Measurements from ENCODE around the gene DYNC1H1.

DYNC1H1 gene

GRCh38 chr14:101944451-101944850 is 19.9 kb upstream of the DYNC1H1 start:
- no peak for DNase-seq (ENCODE audit: low read depth)

DNA sequence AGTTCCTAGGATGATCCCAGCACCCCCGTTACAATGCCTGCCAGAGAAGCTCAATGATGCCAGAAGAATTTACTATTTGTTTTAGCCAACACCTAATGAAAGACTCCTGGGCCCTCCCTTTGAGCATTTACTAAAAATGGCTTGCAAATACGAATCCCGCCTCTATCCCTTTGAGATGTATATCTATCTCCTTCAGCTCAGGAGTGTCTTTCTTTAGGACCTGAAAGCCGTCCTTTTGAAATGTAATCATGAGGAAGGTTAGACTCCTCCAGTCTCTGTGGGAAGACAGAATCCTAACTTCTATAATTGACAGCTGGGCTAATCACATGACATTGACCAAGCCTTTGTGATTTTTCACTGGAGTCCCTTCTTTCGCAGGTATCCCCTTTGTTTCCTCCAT is 19.2 kb upstream of the DYNC1H1 start:
- no peak for DNase-seq (ENCODE audit: low read depth)

- no peak for DNase-seq (ENCODE audit: low read depth)
These were observed 16.8 kb upstream of the DYNC1H1 start for GRCh38 chr14:101947577-101947903.

- DNase-seq (ENCODE audit: low read depth): peak; percentile 99
These were observed 16.3 kb upstream of the DYNC1H1 start for GRCh38 chr14:101947904-101948665.

DNA sequence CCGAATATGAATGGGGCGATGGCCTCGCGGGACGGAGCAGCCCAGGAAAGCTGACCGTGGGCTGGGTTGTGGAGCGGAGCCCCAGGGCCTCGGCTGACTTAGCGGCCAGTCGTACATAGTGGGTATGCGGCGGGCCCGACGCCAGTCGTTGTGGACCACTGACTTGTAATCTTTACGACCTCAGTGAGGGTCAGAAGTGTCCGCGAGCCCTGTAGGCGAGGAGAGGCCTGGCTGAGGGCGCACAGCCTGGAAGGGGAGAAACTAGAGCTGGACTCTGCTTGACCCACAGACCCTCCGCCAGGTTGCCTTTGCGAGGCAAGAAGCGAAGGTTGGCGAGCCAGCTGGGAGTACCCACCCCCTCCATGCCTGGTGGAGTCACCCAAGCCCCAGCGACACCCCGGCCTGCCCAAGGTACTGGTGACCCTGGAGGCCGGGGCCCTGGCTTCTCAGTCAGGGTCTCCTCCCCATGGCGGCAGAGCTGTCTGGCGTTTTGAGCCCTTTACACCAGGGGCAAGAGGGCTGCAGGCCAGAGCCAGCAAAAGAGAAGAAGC is 15.6 kb upstream of the DYNC1H1 start:
- no peak for DNase-seq (ENCODE audit: low read depth)

GRCh38 chr14:101950100-101950499 is 14.3 kb upstream of the DYNC1H1 start:
- DNase-seq (ENCODE audit: low read depth): no peak

GRCh38 chr14:101950516-101951215 is 13.7 kb upstream of the DYNC1H1 start:
- DNase-seq (ENCODE audit: low read depth): no peak

- DNase-seq (ENCODE audit: low read depth): no peak
These were observed 11.2 kb upstream of the DYNC1H1 start for GRCh38 chr14:101953151-101953550.

DNA sequence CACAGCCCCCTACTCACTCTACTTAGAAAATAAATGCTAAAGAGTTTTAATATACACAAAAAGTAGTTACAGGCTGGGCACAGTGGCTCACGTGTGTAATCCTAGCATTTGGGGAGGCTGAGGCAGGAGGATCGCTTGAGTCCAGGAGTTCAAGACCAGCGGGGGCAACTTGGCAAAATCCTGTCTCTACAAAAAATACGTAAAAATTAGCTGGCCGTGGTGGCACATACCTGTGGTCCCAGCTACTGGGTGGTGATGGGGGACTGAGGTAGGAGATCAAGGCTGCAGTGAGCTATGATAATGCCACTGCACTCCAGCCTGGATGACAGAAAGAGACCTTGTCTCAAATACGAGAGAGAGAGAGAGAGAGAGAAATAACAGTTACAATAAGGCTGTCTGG is 9.9 kb upstream of the DYNC1H1 start:
- DNase-seq (ENCODE audit: low read depth): no peak

- no peak for DNase-seq (ENCODE audit: low read depth)
These were observed 8.6 kb upstream of the DYNC1H1 start for GRCh38 chr14:101955695-101956161.

- no peak for DNase-seq (ENCODE audit: low read depth)
These were observed 8.0 kb upstream of the DYNC1H1 start for GRCh38 chr14:101956179-101956885.

DNA sequence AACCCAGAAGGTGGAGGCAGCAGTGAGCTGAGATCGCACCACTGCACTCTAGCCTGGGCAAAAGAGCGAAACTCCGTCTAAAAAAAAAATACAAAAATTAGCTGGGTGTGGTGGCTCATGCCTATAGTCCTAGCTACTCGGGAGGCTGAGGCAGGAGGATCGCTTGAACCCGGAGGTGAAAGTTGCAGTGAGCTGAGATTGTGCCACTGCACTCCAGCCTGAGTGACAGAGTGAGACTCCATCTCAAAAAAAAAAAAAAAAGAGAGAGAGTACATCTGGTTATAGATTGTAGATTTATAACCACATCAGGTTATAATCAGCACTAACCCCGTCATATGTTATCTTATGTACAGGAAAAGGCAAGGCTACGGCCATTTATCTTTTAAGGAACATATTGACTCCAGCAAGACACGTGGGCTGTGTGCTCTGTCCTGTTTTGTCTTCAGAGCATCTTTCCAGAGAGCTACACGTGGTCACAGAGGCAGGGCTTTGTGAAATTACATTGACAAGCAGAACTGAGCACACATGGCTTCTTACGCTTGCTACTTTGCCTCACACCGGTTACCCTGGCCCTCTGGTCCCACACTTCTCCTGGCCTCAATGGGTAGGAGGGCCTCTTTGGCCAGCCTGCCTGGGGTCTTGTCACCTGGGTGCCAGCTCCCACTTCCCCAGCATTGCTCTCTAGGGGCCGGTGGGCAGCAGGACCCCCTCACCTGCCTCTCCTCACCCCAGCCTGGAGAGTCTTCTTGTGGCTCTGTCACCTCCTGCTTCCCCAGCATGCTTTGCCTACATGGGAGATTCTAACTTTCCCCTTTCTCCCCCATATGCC is 6.8 kb upstream of the DYNC1H1 start:
- no peak for DNase-seq (ENCODE audit: low read depth)

DNA sequence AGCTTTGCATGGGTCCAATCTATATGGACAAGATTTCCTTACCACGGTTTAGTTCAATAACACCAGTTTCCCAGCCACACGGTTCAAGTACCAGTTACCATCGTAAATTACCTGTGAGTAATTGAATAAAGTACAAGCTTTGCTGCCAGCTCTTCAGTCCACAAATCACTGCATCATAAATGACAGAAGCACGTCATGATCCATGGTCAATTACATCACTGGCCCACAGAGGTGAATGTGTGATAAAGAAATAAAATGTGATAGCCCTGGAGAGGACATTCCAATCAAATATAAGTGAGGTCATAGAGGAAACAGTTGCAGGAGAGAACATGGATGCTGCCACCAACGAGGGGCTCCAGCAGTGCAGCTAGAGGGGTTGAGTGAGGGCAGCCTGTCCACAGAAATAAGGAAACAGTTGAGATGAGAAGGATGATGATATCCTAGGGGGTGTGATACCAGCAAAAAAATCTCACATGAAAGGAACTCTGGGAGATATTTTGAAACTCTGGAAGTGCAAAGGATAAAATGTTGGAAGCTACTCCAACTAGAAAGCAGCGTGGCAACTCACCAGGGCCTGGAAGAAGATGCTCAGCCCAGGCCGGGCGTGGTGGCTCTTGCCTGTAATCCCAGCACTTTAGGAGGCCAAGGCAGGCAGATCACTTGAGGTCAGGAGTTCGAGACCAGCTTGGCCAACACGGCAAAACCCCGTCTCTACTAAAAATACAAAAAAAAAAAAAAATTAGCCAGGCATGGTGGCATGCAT is 5.8 kb upstream of the DYNC1H1 start:
- no peak for DNase-seq (ENCODE audit: low read depth)

DNA sequence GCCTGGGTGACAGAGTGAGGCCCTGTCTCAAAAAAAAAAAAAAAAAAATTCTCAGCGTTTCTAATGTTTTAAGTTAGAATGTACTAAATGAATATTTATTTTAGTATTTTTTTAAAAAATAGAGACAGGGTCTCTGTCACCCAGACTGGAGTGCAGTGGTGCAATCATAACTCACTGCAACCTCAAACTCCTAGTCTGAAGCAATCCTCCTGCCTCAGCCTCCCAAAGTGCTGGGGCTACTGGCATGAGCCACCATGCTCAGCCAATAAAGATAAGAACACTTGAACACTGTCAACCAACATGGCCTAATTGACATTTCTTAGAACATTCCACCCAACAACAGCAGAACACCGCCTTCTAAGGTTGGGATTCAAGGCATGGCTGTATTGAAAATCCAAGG is 5.1 kb upstream of the DYNC1H1 start:
- DNase-seq (ENCODE audit: low read depth): no peak

DNA sequence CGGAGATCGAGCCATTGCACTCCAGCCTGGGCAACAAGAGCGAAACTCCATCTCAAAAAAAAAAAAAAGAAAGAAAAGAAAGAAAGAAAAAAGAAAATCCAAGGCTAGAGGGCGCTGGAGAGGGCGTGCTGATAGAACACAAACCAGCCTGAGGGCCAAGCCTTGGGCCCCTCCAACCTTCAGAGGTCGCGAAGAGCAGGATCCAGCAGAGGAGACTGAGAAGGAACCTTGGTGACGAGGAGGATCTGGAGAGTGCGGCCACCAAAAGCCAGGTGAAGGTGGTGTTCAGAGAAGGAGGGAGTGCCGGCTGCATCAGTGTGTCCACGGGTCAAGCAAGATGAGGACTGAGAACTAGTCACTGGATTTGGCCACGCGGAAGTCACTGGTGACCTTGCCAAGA is 4.1 kb upstream of the DYNC1H1 start:
- no peak for DNase-seq (ENCODE audit: low read depth)

GRCh38 chr14:101961011-101961721 is 3.2 kb upstream of the DYNC1H1 start:
- DNase-seq (ENCODE audit: low read depth): peak; percentile 55

DNA sequence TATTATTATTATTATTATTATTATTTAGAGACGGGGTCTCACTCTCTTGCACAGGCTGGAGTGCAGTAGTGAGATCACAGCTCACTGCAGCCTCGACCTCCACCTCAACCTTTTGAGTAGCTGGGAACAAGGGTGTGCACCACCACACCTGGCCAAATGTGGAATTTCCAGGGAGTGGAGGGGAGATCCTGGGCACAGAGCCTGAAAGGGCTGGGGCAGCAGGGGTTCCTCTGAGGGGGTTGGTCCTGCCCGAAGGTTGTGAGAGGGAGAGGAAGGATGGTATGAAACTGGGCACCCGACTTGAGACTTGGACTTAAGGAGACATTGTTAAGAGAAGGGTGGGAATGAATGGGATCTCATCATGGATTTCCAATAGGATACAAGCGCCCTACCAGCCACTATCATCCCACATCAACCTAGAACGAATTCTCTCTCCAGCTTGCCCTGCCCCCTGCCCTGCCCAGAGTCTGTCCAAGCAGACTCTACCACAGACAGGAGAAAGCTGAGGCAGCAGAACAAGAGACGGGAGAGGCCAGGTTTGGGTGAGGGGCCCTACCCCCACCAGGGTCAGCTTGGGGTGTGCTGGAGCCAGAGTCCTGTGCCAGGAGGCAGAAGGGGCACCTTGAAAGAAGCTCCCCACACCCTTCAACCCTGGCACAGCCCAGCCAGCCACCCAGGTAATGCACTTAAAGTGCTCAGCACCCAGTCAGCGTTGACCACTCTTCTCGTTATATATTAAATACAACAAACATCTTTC is 2.4 kb upstream of the DYNC1H1 start:
- DNase-seq (ENCODE audit: low read depth): no peak

- DNase-seq (ENCODE audit: low read depth): no peak
These were observed 1.9 kb upstream of the DYNC1H1 start for GRCh38 chr14:101962503-101962874.

- no peak for DNase-seq (ENCODE audit: low read depth)
These were observed 1.3 kb upstream of the DYNC1H1 start for GRCh38 chr14:101963052-101963451.

All from stimulated activated CD8-positive, alpha-beta memory T cell treated with anti-CD3 and anti-CD28 coated beads, Interleukin-7, amount 100 ng/mL, for 24 hours (primary cell).